K562 (cell line): ENCODE results near the gene CYB5B. TPM values are rescaled to one million over a fixed set of nuclear protein-coding genes. Genes with fewer than 3 reads are reported as not detected.

Experiments used
- CTCFL ChIP-seq: IDR thresholded peaks from 2 replicates; pipeline ENCODE4 v1.6.1; 2011; ENCODE audit warnings: borderline replicate concordance, low read depth, mild to moderate bottlenecking, moderate library complexity, low read length; ENCODE audit not compliant: insufficient read depth, poor library complexity, severe bottlenecking
- E2F4 ChIP-seq: sonication (generic); formaldehyde crosslinking; IDR thresholded peaks from 2 replicates; pipeline ENCODE4 v1.8.0; 2022; ENCODE audit warnings: mild to moderate bottlenecking, low read depth, missing genetic modification reagents
- GTF2E2 ChIP-seq: fragments of 200-800 bp; sonication (Bioruptor generic); IDR thresholded peaks from 2 replicates; pipeline ENCODE4 v1.6.1; 2016; ENCODE audit warnings: missing genetic modification characterization, missing compliant biosample characterization
- KAT7 ChIP-seq: sonication (generic); formaldehyde crosslinking; IDR thresholded peaks from 2 replicates; pipeline ENCODE4 v1.8.0; 2022; ENCODE audit warnings: missing genetic modification reagents, mild to moderate bottlenecking, borderline replicate concordance
- MYBL2 ChIP-seq, 2 experiments: fragments of 450-650 bp in 1 of 2; sonication (generic) in 1 of 2; formaldehyde crosslinking in 1 of 2; IDR thresholded peaks; 2 replicates each; pipeline versions ENCODE4 v1.6.1 to v1.8.1; 2017 to 2022; ENCODE audit warnings: borderline replicate concordance in 1 of 2, inconsistent platforms in 1 of 2, low read depth in 1 of 2, mild to moderate bottlenecking in 1 of 2, missing genetic modification reagents in 1 of 2, moderate library complexity in 1 of 2
- NKRF ChIP-seq: fragments of 450-650 bp; IDR thresholded peaks from 2 replicates; pipeline ENCODE4 v1.6.1; 2016; ENCODE audit warnings: borderline replicate concordance
- SRSF1 ChIP-seq: fragments of 200-400 bp; formaldehyde crosslinking; IDR thresholded peaks from 2 replicates; pipeline ENCODE4 v1.6.1; 2017; ENCODE audit warnings: mild to moderate bottlenecking, low read depth, low read length, moderate library complexity
- THRB ChIP-seq: fragments of 450-650 bp; formaldehyde crosslinking; conservative IDR thresholded peaks from 2 replicates; pipeline ENCODE4 v1.4.0; 2022; ENCODE audit warnings: mild to moderate bottlenecking, missing genetic modification characterization
- ZHX1 ChIP-seq: fragments of 150-350 bp; conservative IDR thresholded peaks from 2 replicates; pipeline ENCODE4 v1.6.1; 2014; ENCODE audit warnings: low read length
- ZNF217 ChIP-seq: sonication (generic); formaldehyde crosslinking; IDR thresholded peaks from 2 replicates; pipeline ENCODE4 v1.8.0; 2022; ENCODE audit warnings: mild to moderate bottlenecking, missing genetic modification reagents
- ZNF408 ChIP-seq: fragments of 250-450 bp; sonication (Bioruptor Pico); IDR thresholded peaks from 2 replicates; pipeline ENCODE4 v1.4.0; 2020; ENCODE audit warnings: low read depth, mild to moderate bottlenecking, moderate library complexity
- ZNF586 ChIP-seq: fragments of 450-650 bp; formaldehyde crosslinking; conservative IDR thresholded peaks from 2 replicates; pipeline ENCODE4 v1.4.0; 2020; ENCODE audit warnings: mild to moderate bottlenecking, moderate library complexity
- polyA plus RNA-seq, 8 experiments: library from polyadenylated mRNA; depleted of rRNA in 4 of 8; stranded (reverse) in 5 of 8; unstranded in 3 of 8; fragments of >200 nt; fragmentation: Nextera tagmentation in 2 of 8; fragmentation: Illumina TruSeq in 1 of 8; extraction: Ambion mirVana in 2 of 8; extraction: Trizol in 1 of 8; gene quantifications; 2 replicates each; pipeline versions ENCODE4 v1.2.1 to v1.2.3, GENCODE V29; 2011 to 2014; ENCODE audit warnings: inconsistent platforms in 1 of 8, missing spikeins in 1 of 8
- total RNA-seq, 7 experiments: library from RNA; depleted of rRNA in 6 of 7; stranded (reverse); fragments of >200 nt in 6 of 7; fragmentation: Illumina TruSeq in 2 of 7; extraction: Trizol in 2 of 7; gene quantifications; 2 replicates each; pipeline versions ENCODE4 v1.2.1 to v1.2.3, GENCODE V29; 2011 to 2021; ENCODE audit warnings: low replicate concordance in 1 of 7

CYB5B gene
- total and polyA plus RNA-seq, 9 of the 15 experiments (the other 6 are each of a cell fraction or from before 2014, with no cell fraction given): 29.9 to 274 (median 136) TPM

- TF ChIP-seq MYBL2 (IDR thresholded peaks at IDR 0.05; ENCODE audit: low read depth): peak; percentile 91
- TF ChIP-seq MYBL2 (CRISPR knock-in tag; IDR thresholded peaks at IDR 0.05; ENCODE audit: borderline replicate concordance): no peak
- TF ChIP-seq NKRF: peak; percentile 92
- no peak for TF ChIP-seq ZNF408 (CRISPR knock-in tag)
- no peak for TF ChIP-seq CTCFL
- no peak for TF ChIP-seq SRSF1
- no peak; the same call in 1 of the 2 replicates for TF ChIP-seq GTF2E2
- 0 out of 2 replicates have a peak, but pooled peaks have one; percentile 54 for TF ChIP-seq KAT7 (CRISPR knock-in tag)
- TF ChIP-seq THRB: 0 out of 2 replicates have a peak, but pooled peaks have one; percentile 31
- 0 out of 2 replicates have a peak, but pooled peaks have one; percentile 18 for TF ChIP-seq ZHX1
- no peak for TF ChIP-seq E2F4 (CRISPR knock-in tag)
- TF ChIP-seq ZNF217 (CRISPR knock-in tag): no peak
- no peak for TF ChIP-seq ZNF586
Measured at GRCh38 chr16:69424053-69424934, at the start of gene CYB5B (continued).
